Measurements from ENCODE around the gene GIPC1. TPM values are rescaled to one million over a fixed set of nuclear protein-coding genes. Genes with fewer than 3 reads are reported as not detected.
A peak's percentile ranks its signal among the peaks of the same experiment; 100 is the strongest.

Gene GIPC1
- total RNA-seq, 1 donor from 2014 or later = 123 TPM

DNA sequence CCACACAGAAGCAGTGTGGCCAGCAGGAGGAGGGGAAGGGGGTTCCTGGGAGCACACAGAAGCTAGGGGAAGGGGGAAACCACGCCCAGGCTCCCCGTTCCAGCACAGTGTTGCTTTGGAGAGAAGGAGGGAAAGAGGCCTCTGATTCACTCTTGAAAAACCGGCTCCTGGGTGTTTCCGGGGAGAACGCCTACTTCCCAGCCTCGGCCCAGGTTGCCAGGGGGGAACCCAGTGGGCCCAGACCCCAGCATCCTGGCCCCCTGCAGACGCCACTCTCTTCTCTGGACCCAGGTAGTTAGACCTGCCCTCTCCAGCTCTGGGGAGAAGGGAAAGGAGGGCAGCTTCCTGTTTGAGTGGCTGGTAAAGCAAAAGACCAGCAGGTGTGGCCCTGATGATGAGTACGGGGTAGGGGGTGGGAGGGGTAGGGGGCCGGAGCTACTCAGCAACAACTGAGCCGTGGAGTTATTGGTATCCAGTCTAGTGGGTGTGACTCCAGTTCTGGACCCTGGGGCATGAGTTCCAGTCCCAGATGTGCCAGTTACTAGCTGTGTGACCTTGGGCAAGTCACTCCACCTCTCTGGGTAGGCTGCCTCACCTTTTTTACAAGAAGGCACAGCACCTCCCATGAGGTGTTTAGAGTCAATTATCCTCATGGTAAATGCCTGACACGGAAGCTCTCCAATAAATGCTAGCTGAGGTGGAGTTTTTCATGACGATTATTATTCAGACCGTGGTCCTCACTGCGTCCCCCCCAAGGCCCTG is 836 bp downstream of the GIPC1 start:
- no peak for DNase-seq (ENCODE audit: low read depth in 2 of 2)

DNA sequence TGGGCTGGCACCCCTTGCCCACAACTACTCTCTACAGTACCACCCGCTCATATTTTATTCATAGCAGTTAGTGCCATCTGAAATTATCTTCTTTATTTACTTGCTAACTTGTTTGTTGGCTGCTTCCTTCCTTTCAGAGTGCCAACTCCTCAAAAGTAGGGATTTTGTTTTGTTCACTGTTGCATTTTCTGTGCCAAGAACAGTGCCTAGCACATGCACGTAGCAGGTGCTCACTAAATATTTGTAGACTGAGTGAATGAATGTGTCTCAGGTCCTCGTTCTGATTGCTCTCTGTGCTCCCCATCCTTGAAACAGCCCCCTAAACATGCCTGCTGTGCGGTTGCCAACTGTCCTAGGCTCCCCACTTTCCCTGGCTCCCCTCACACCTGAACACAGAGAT is 1.5 kb downstream of the GIPC1 start:
- DNase-seq (ENCODE audit: low read depth in 2 of 2) = no peak

DNA sequence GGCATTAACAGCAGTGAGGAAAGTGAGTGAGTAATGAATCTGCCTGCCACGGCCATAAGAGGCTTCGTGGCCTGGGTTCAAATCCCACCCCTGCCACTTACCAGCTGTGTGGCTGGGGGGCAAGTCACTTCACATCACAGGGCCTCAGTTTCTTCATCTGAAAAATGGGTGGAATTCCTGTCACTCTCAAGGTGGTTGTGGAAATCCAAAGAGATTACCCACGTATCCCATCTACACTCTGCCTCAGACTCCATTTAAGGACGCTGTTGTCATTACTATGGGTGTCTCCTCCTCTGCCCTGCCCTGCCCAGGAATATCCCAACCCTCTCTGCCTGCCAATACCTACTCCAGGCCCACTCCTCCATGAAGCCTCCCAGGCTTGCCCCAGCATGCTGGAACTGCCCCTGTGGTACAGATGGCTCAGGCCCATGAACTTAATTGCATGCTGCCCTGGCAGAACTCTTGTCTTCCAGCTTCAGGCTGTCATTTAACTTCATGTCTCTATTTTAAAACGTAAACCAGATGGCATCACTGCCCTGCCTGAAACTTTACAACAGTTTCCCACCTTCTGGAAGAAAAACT is 3.1 kb downstream of the GIPC1 start:
- no peak for DNase-seq (ENCODE audit: low read depth in 2 of 2)

GRCh38 chr19:14487370-14488125 is 8.4 kb downstream of the GIPC1 start:
- DNase-seq (ENCODE audit: low read depth in 2 of 2) = peak in 1 of 2 donors; percentile 33

DNA sequence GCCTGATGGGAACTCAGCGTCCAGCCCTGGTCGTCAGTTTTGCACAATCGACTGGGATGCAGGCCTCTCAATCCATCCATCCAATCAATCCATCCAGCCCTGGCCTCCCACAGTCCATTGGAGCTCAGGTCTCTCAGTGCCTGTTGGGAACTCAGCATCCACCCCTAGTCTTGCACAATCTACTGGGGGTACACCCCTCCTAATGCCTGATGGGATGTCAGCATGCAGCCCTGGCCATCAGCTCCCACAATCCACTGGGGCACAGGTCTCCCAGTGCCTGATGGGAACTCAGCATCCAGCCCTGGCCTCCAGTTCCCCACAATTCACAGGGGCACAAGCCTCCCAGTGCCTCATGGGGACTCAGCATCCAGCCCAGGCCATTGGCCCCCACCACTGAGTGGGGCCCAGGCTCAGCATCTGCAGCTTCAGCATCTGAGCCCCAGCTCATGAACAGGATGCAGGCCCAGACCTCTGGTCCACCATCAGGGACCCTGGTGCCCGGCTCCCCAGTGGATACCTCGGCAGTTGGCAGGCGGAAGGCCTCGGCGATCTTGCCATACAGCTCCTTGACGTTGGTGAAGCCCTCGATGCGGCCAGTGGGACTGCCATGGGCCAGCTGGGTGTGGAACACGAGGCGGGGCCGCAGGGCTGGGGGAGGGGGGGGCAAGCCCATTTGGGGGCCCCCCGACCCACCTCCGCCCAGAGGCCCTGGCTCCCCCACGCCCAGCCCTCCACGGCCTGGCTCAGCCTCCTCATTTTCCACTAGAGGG is 13.6 kb downstream of the GIPC1 start:
- no peak for DNase-seq (ENCODE audit: low read depth in 2 of 2)

- no peak for DNase-seq (ENCODE audit: low read depth in 2 of 2)
These were observed 15.2 kb downstream of the GIPC1 start for GRCh38 chr19:14480700-14481079.

DNA sequence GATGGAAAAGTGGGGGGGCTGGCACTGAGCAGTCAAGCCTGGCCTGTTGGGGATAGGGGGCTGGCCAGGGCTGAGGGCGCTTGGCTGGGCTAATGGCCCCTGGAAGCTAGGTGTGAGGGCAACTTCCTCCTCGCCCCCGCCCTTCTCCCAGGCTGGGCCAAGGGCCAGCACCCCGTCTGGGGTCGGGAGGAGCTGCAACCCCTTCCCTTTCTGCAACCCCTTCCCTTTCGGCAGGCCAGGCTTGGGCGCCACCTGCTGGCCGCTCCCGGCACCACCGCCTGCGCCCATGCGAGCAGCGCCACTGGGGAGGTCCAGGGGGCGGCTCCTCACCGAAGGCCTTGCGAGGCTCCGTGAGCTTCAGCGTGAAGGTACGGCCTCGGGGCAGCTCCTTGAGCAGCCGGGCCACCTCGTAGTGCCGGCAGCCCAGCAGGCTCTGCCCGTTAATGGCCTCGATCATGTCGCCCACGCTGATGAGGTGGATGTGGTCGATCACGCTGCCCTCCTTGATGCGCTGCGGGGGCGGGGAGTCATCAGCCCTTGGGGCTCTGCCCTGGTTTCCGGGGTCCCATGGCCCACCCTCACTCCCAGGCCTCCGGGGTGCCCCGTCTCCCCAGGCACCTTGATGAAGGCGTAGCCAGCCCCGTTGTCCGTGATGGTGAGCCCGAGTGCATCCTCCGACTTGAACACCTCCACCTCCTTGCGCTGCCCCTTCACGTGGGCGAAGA is 15.8 kb downstream of the GIPC1 start:
- peak; percentile 39 to 45 for DNase-seq (ENCODE audit: low read depth in 2 of 2)

- DNase-seq (ENCODE audit: low read depth in 2 of 2) = no peak
These were observed 16.5 kb downstream of the GIPC1 start for GRCh38 chr19:14479309-14479974.

- DNase-seq (ENCODE audit: low read depth in 2 of 2) = no peak
These were observed 17.8 kb downstream of the GIPC1 start for GRCh38 chr19:14478113-14478545.

GRCh38 chr19:14477418-14478112 is 18.4 kb downstream of the GIPC1 start:
- DNase-seq (ENCODE audit: low read depth in 2 of 2) = no peak

DNA sequence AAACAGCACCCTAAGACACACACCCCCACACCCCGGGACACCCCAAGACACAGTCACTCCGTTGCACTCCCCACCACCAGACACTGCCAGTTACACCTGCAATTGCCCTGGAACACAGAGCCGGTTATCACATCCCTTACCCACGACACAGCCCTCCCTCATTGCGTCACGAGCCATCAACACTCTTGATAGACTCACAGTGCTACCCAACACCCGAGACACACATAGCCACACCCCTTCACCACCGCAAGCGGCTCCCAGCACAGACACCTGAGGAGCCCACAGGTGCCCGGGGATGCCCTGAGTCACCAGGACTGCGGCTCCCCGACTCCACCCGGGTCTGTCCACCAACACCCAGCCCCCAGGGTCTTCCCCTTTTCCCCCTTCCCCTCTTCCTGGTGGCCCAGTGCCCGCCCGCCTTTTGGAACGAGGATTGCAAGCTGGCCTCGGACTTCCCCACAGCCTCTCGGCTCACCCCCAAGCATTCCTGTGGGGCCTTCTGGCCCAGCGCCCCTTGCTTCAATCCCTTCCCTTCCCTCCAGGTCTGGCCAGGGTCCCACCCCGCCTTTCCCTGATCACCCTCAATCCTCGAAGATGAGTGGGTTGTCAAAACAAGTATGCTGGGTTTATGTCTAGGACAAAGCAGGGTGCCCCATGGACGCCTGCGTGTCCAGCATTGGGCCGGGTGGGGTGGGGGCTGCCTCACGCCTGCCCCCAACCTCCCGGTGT is 19.1 kb downstream of the GIPC1 start:
- DNase-seq (ENCODE audit: low read depth in 2 of 2) = peak in 1 of 2 donors; percentile 43

GRCh38 chr19:14476327-14476672 is 19.6 kb downstream of the GIPC1 start:
- DNase-seq (ENCODE audit: low read depth in 2 of 2) = no peak

- peak in 1 of 2 donors; percentile 31 for DNase-seq (ENCODE audit: low read depth in 2 of 2)
These were observed 20.5 kb downstream of the GIPC1 start, which contains the start of gene PTGER1 for GRCh38 chr19:14475251-14476073. TSS of gene PTGER1 (minus strand) at chr19:14475354. CDS start at chr19:14474320, 1,034 bp downstream.

- no peak for DNase-seq (ENCODE audit: low read depth in 2 of 2)
These were observed 21.1 kb downstream of the GIPC1 start for GRCh38 chr19:14474827-14475226.

- DNase-seq (ENCODE audit: low read depth in 2 of 2) = peak in 1 of 2 donors; percentile 54
These were observed 21.8 kb downstream of the GIPC1 start for GRCh38 chr19:14473978-14474578.

DNA sequence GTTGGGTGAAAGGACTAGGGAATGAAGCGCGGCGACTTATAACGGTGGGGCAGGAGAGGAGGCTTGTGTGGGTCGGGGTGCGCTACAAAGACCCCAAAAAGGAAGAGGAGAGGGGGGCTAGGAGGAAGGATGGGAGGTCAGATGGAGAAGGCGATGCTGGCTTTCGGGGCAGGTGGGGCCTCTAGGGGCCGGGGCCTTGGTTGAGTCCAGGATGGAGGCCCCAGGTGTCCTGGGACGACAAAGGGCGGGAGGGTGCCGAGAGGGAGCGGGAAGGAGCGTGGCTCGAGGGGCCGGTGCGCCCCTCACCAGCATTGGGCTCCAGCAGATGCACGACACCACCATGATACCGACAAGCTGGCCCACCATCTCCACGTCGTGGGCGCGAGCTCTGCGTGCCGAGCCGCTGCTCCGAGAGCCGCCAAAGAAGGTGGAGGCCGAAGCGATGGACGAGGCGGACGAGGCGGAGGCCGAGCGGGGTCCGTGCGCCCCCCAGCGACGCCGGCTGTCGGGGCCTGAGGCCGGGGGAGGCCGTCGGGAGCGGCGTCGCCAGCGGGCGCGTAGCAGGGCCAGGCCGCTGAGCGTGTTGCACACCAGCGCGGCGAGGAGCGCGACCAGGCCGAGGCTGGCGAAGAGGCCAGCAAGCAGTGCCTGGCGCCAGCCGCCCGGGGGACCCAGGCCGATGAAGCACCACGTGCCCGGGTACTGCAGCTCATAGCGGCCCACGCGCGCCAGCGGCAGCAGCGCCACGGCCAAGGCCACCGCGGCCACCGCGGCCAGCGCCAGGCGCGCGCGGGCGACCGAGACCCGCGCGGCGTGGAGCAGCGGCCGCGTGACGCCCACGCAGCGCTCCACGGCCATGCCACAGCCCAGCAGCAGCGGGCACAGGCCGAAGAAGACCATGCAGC is 22.6 kb downstream of the GIPC1 start:
- DNase-seq (ENCODE audit: low read depth in 2 of 2) = peak; percentile 31 to 67
